CD4-positive, CD25-positive, alpha-beta regulatory T cell (primary cell): ENCODE results near the gene CLIP3. TPM values are rescaled to one million over a fixed set of nuclear protein-coding genes. Genes with fewer than 3 reads are reported as not detected.

Experiments
- ATAC-seq, 2 donors: fragments of 150-1000 bp; cut with Tn5 transposase; one replicate each; pipeline ENCODE4 v1.10.0; 2021; ENCODE audit warnings: low read depth in 2 of 2, moderate number of reproducible peaks in 2 of 2, moderate library complexity in 1 of 2
- DNase-seq, 3 donors: peaks; one replicate each; pipeline versions ENCODE4 v3.0.0 to v3.0.0-alpha.2; 2012 to 2022; ENCODE audit warnings: mixed read lengths in 1 of 3
- H3K27ac ChIP-seq: one replicate; pipeline ENCODE4 v1.7.0; 2013; ENCODE audit warnings: mild to moderate bottlenecking, low read length; ENCODE audit not compliant: insufficient read depth, poor library complexity, severe bottlenecking
- H3K27me3 ChIP-seq: one replicate; pipeline ENCODE4 v1.7.0; 2013; ENCODE audit warnings: low read length; ENCODE audit not compliant: control insufficient read depth, insufficient read depth
- H3K36me3 ChIP-seq: one replicate; pipeline ENCODE4 v1.7.0; 2013; ENCODE audit warnings: mild to moderate bottlenecking, low read length, moderate library complexity; ENCODE audit not compliant: control insufficient read depth, insufficient read depth
- H3K4me1 ChIP-seq: 2 replicates; pipeline ENCODE4 v1.7.0; 2013; ENCODE audit warnings: mild to moderate bottlenecking, low read length; ENCODE audit not compliant: insufficient read depth, control insufficient read depth, poor library complexity, severe bottlenecking
- H3K4me3 ChIP-seq: one replicate; pipeline ENCODE4 v1.7.0; 2013; ENCODE audit warnings: low read depth, mild to moderate bottlenecking, low read length, moderate library complexity
- H3K9me3 ChIP-seq, 2 experiments: 1 replicate in 1 of 2; 2 replicates in 1 of 2; pipeline ENCODE4 v1.7.0; 2013; ENCODE audit warnings: low read length in 2 of 2, mild to moderate bottlenecking in 1 of 2, moderate library complexity in 1 of 2; ENCODE audit not compliant: control insufficient read depth in 2 of 2
- H3K27ac Mint-ChIP-seq, 3 donors: one replicate each; pipeline ENCODE4 v1.8.0; 2020 to 2022; ENCODE audit warnings: mild to moderate bottlenecking in 3 of 3, mixed read lengths in 3 of 3, moderate library complexity in 2 of 3
- H3K27me3 Mint-ChIP-seq: one replicate; pipeline ENCODE4 v1.8.0; 2022; ENCODE audit warnings: mild to moderate bottlenecking, mixed read lengths
- H3K36me3 Mint-ChIP-seq: one replicate; pipeline ENCODE4 v1.8.0; 2020; ENCODE audit warnings: mixed read lengths
- H3K4me1 Mint-ChIP-seq, 4 donors: one replicate each; pipeline ENCODE4 v1.8.0; 2020 to 2022; ENCODE audit warnings: mixed read lengths in 4 of 4, mild to moderate bottlenecking in 1 of 4
- H3K4me3 Mint-ChIP-seq, 4 donors: one replicate each; pipeline ENCODE4 v1.8.0; 2020 to 2022; ENCODE audit warnings: mild to moderate bottlenecking in 4 of 4, mixed read lengths in 4 of 4, moderate library complexity in 3 of 4
- H3K9me3 Mint-ChIP-seq, 7 donors: one replicate each; pipeline ENCODE4 v1.8.0; 2020 to 2022; ENCODE audit warnings: mixed read lengths in 7 of 7, mild to moderate bottlenecking in 3 of 7, moderate library complexity in 2 of 7
- polyA plus RNA-seq, 4 donors: library from polyadenylated mRNA; unstranded; fragments of 300-500 nt; fragmentation: Illumina TruSeq; gene quantifications; one replicate each; pipeline ENCODE4 v1.2.3, GENCODE V29; 2021
- total RNA-seq: library from RNA; stranded (reverse); gene quantifications from one replicate; pipeline ENCODE4 v1.2.3, GENCODE V29; 2022

CLIP3 gene
- total and polyA plus RNA-seq, 5 donors from 2014 or later = 0.38 to 1.4 (median 0.81) TPM

GRCh38 chr19:35978271-35978670 lies 54.4 kb downstream of the CLIP3 start:
- Histone ChIP-seq H3K4me1 (no peaks in the 10 kb centered on the region), H3K27me3 (no peaks in the 10 kb centered on the region), H3K36me3 (no peaks in the 10 kb centered on the region), H3K27ac (no peak overlapping the region), H3K9me3 (no peaks in the 10 kb centered on the region), H3K4me3 (no peak overlapping the region)
- DNase-seq (no peak), ATAC-seq (no peak)
- Mint-ChIP-seq H3K4me3 (no peak overlapping the region), H3K36me3 (no peaks in the 10 kb centered on the region), H3K27me3 (peaks cover 12% of the 10 kb centered on the region), H3K9me3 (peaks cover 0 to 2% (median 0%) of the 10 kb centered on the region in 7 donors), H3K27ac (no peak overlapping the region), H3K4me1 (no peaks in the 10 kb centered on the region)

GRCh38 chr19:35977446-35978222 lies 55.0 kb downstream of the CLIP3 start:
- H3K9me3 ChIP-seq = no peaks in the 10 kb centered on the region
- no peak overlapping the region for H3K27ac ChIP-seq
- Mint-ChIP-seq H3K4me1 (no peaks in the 10 kb centered on the region), H3K4me3 (no peak overlapping the region), H3K36me3 (no peaks in the 10 kb centered on the region), H3K27me3 (peaks cover 12% of the 10 kb centered on the region), H3K9me3 (peaks cover 0 to 2% (median 0%) of the 10 kb centered on the region in 7 donors), H3K27ac (no peak overlapping the region)
- no peaks in the 10 kb centered on the region for H3K4me1 ChIP-seq
- H3K36me3 ChIP-seq = no peaks in the 10 kb centered on the region
- DNase-seq = peak in 1 of 3 donors; percentile 38
- peak; percentile 35 to 47 for ATAC-seq
- no peak overlapping the region for H3K4me3 ChIP-seq
- H3K27me3 ChIP-seq = no peaks in the 10 kb centered on the region

- Mint-ChIP-seq H3K4me1 (no peaks in the 10 kb centered on the region), H3K36me3 (no peaks in the 10 kb centered on the region), H3K9me3 (peaks cover 0 to 3% (median 0%) of the 10 kb centered on the region in 7 donors), H3K27me3 (peaks cover 4% of the 10 kb centered on the region), H3K27ac (peak overlapping the region in 1 of 3 donors; percentile 43), H3K4me3 (no peak overlapping the region)
- ATAC-seq = no peak
- H3K4me1 ChIP-seq = no peaks in the 10 kb centered on the region
- H3K4me3 ChIP-seq = no peak overlapping the region
- no peaks in the 10 kb centered on the region for H3K9me3 ChIP-seq
- DNase-seq = peak in 1 of 3 donors; percentile 18
- no peaks in the 10 kb centered on the region for H3K36me3 ChIP-seq
- no peak overlapping the region for H3K27ac ChIP-seq
- no peaks in the 10 kb centered on the region for H3K27me3 ChIP-seq
Measured at GRCh38 chr19:35975608-35976214, 57.0 kb downstream of the CLIP3 start.

GRCh38 chr19:35973487-35973886 lies 59.2 kb downstream of the CLIP3 start:
- Histone ChIP-seq H3K27me3 (no peaks in the 10 kb centered on the region), H3K4me3 (no peak overlapping the region), H3K9me3 (no peaks in the 10 kb centered on the region), H3K36me3 (no peaks in the 10 kb centered on the region), H3K27ac (no peak overlapping the region), H3K4me1 (no peaks in the 10 kb centered on the region)
- ATAC-seq = no peak
- Mint-ChIP-seq H3K4me3 (no peak overlapping the region), H3K36me3 (no peaks in the 10 kb centered on the region), H3K27me3 (no peaks in the 10 kb centered on the region), H3K9me3 (peaks cover 0 to 3% (median 0%) of the 10 kb centered on the region in 7 donors), H3K27ac (no peak overlapping the region), H3K4me1 (peaks cover 0 to 5% (median under 1%) of the 10 kb centered on the region in 4 donors)
- no peak for DNase-seq

- H3K36me3 Mint-ChIP-seq = no peaks in the 10 kb centered on the region
- H3K4me1 Mint-ChIP-seq = peaks cover 0 to 5% (median 2%) of the 10 kb centered on the region in 4 donors
- no peak overlapping the region for H3K27ac Mint-ChIP-seq
- no peaks in the 10 kb centered on the region for H3K9me3 ChIP-seq
- H3K4me3 Mint-ChIP-seq = no peak overlapping the region
- peaks cover 12% of the 10 kb centered on the region for H3K27me3 Mint-ChIP-seq
- no peaks in the 10 kb centered on the region for H3K36me3 ChIP-seq
- H3K4me1 ChIP-seq = no peaks in the 10 kb centered on the region
- no peak overlapping the region for H3K4me3 ChIP-seq
- H3K9me3 Mint-ChIP-seq = no peaks in the 10 kb centered on the region
- H3K27ac ChIP-seq = no peak overlapping the region
- no peak for DNase-seq
- no peaks in the 10 kb centered on the region for H3K27me3 ChIP-seq
- ATAC-seq = no peak
Measured at GRCh38 chr19:35966771-35967170, 65.9 kb downstream of the CLIP3 start.

Other genes starting within 250 kb of the CLIP3 start
- gene PRODH2, start 220.0 kb downstream of the CLIP3 start, total RNA-seq = not detected
- gene PRODH2, start 220.0 kb downstream of the CLIP3 start, polyA plus RNA-seq = not detected
- not detected for gene NPHS1, start 180.4 kb downstream of the CLIP3 start, total RNA-seq
- not detected for gene NPHS1, start 180.4 kb downstream of the CLIP3 start, polyA plus RNA-seq
- gene KIRREL2, start 176.0 kb downstream of the CLIP3 start, total RNA-seq = not detected
- not detected for gene KIRREL2, start 176.0 kb downstream of the CLIP3 start, polyA plus RNA-seq
- gene APLP1, start 164.3 kb downstream of the CLIP3 start, total RNA-seq = not detected
- not detected for gene APLP1, start 164.3 kb downstream of the CLIP3 start, polyA plus RNA-seq
- 120 TPM for gene NFKBID, start 132.3 kb downstream of the CLIP3 start, total RNA-seq
- gene NFKBID, start 132.3 kb downstream of the CLIP3 start, polyA plus RNA-seq = 1 to 10 TPM; 2.7 to 4.2 (median 3.6) TPM
- 104 TPM for gene HCST, start 130.3 kb downstream of the CLIP3 start, total RNA-seq
- gene HCST, start 130.3 kb downstream of the CLIP3 start, polyA plus RNA-seq = 100 to 1,000 TPM; 640 to 863 (median 760) TPM
- not detected for gene TYROBP, start 124.6 kb downstream of the CLIP3 start, total RNA-seq
- 1 to 10 TPM in 3 of 4 donors, under 1 TPM in 1; 0.49 to 6.9 (median 2.1) TPM for gene TYROBP, start 124.6 kb downstream of the CLIP3 start, polyA plus RNA-seq
- 7.7 TPM for gene LRFN3, start 96.5 kb downstream of the CLIP3 start, total RNA-seq
- gene LRFN3, start 96.5 kb downstream of the CLIP3 start, polyA plus RNA-seq = 1 to 10 TPM in 1 of 4 donors, under 1 TPM in 3; 0.63 to 1.4 (median 0.84) TPM
- 11.8 TPM for gene SDHAF1, start 37.7 kb downstream of the CLIP3 start, total RNA-seq
- 10 to 100 TPM; 44.0 to 71.2 (median 67.4) TPM for gene SDHAF1, start 37.7 kb downstream of the CLIP3 start, polyA plus RNA-seq
- gene SYNE4, start 24.1 kb downstream of the CLIP3 start, total RNA-seq = 1.5 TPM
- under 1 TPM in 1 of 4 donors, not detected in 3; 0.40 TPM for gene SYNE4, start 24.1 kb downstream of the CLIP3 start, polyA plus RNA-seq
- 35.8 TPM for gene ALKBH6, start 18.7 kb downstream of the CLIP3 start, total RNA-seq
- gene ALKBH6, start 18.7 kb downstream of the CLIP3 start, polyA plus RNA-seq = 10 to 100 TPM; 18.3 to 32.7 (median 24.8) TPM
- 2.9 TPM for gene THAP8, start 21.4 kb upstream of the CLIP3 start, total RNA-seq
- 1 to 10 TPM; 3.5 to 8.2 (median 6.7) TPM for gene THAP8, start 21.4 kb upstream of the CLIP3 start, polyA plus RNA-seq
- 6.8 TPM for gene WDR62, start 22.0 kb upstream of the CLIP3 start, total RNA-seq
- gene WDR62, start 22.0 kb upstream of the CLIP3 start, polyA plus RNA-seq = under 1 TPM in 3 of 4 donors, not detected in 1; 0.21 to 0.46 (median 0.44) TPM
- gene OVOL3, start 78.3 kb upstream of the CLIP3 start, total RNA-seq = not detected
- gene OVOL3, start 78.3 kb upstream of the CLIP3 start, polyA plus RNA-seq = not detected
- 29.4 TPM for gene POLR2I, start 82.0 kb upstream of the CLIP3 start, total RNA-seq
- gene POLR2I, start 82.0 kb upstream of the CLIP3 start, polyA plus RNA-seq = 100 to 1,000 TPM; 128 to 185 (median 160) TPM
- 129 TPM for gene TBCB, start 82.6 kb upstream of the CLIP3 start, total RNA-seq
- gene TBCB, start 82.6 kb upstream of the CLIP3 start, polyA plus RNA-seq = 100 to 1,000 TPM; 235 to 346 (median 289) TPM
- gene CAPNS1, start 107.2 kb upstream of the CLIP3 start, total RNA-seq = 262 TPM
- gene CAPNS1, start 107.2 kb upstream of the CLIP3 start, polyA plus RNA-seq = 100 to 1,000 TPM; 105 to 185 (median 140) TPM
- not detected for gene COX7A1, start 119.6 kb upstream of the CLIP3 start, total RNA-seq
- gene COX7A1, start 119.6 kb upstream of the CLIP3 start, polyA plus RNA-seq = not detected
- 5.7 TPM for gene ZNF565, start 181.8 kb upstream of the CLIP3 start, total RNA-seq
- 1 to 10 TPM; 1.0 to 3.5 (median 2.4) TPM for gene ZNF565, start 181.8 kb upstream of the CLIP3 start, polyA plus RNA-seq
- 26.4 TPM for gene ZNF146, start 182.2 kb upstream of the CLIP3 start, total RNA-seq
- 10 to 100 TPM; 54.5 to 67.2 (median 60.6) TPM for gene ZNF146, start 182.2 kb upstream of the CLIP3 start, polyA plus RNA-seq